GM21619 (cell line): ENCODE results near the gene DYNLT2B.
"Not testable (repeated sequence)": the region's sequence is repeated elsewhere in the genome, so short reads cannot be mapped to it uniquely, and the experiment has no call there.

Experiments used
- ATAC-seq: cut with Tn5 transposase; IDR thresholded peaks from one replicate; pipeline ENCODE4 v1.9.1; 2021; ENCODE audit not compliant: unreplicated experiment

Gene DYNLT2B

GRCh38 chr3:196317687-196318467 lies at the start of gene DYNLT2B:
TSS of gene DYNLT2B (minus strand) at chr3:196318240. CDS start at chr3:196318152, 88 bp downstream.
- ATAC-seq = peak; percentile 83

GRCh38 chr3:196365736-196366135 lies 47.7 kb upstream of the DYNLT2B start:
- no peak for ATAC-seq

GRCh38 chr3:196360586-196360985 lies 42.5 kb upstream of the DYNLT2B start:
- no peak for ATAC-seq

- ATAC-seq = not testable (repeated sequence)
These were observed 40.5 kb upstream of the DYNLT2B start for GRCh38 chr3:196358540-196358939.

DNA sequence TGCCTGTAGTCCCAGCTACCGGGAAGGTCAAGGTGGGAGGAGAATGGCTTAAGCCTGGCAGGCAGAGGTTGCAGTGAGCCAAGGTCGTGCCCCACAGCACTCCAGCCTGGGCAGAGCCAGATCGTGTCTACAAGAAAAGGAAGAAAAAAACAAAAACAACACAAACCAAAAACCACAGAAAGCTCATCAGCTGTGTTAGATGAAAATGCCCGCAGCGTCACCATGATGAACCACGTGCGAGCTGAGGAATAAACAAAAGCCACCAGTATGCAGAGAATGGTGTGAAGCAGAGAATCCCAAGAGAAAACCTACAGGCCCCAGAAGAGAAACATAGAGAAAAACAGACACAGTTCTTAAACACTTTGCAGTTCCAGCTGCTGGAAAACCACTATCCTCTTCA lies 39.9 kb upstream of the DYNLT2B start:
- no peak for ATAC-seq

- no peak for ATAC-seq
These were observed 38.5 kb upstream of the DYNLT2B start for GRCh38 chr3:196356556-196356955.

- no peak for ATAC-seq
These were observed 37.6 kb upstream of the DYNLT2B start for GRCh38 chr3:196355668-196356067.

- ATAC-seq = no peak
These were observed 36.1 kb upstream of the DYNLT2B start for GRCh38 chr3:196354132-196354531.

GRCh38 chr3:196351541-196351940 lies 33.5 kb upstream of the DYNLT2B start:
- no peak for ATAC-seq

- ATAC-seq = no peak
These were observed 32.0 kb upstream of the DYNLT2B start for GRCh38 chr3:196350067-196350466.

DNA sequence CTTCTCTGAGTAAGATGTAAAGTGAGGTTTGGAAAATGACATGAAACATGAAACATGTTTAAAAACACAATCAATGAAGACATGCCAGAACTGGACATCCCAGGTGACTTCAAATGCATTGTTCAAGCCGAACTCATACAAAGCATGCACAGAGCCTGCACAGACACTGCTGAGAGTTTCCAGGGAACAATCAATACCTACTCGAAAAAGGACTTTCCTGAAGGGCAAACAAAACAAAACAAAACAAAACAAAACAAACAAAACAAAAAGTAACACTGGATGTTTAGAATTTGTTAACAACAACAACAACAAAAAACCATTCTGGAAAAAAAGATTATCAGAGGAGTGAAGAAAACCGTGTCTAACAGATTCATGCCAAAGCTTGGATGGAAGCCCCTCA lies 30.7 kb upstream of the DYNLT2B start:
- no peak for ATAC-seq

DNA sequence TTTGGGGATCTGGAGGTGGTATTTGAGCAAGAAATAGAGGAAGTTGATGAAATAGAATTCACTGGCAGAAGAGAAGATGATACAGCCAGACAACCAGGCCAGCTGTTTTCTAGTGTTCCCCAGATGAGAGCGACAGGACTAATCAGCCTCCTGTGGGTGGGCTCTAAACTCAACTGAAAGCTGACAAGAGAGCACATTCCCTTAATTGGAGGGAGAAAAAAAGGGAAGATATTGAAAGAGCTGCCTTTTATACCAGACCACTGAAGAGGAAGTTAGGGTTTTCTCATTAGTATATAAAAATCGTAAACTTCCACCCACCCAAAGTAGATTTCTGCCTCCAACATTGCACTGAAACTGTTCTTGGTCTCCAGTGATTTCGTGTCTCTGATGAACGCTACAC lies 26.6 kb upstream of the DYNLT2B start:
- ATAC-seq = no peak

DNA sequence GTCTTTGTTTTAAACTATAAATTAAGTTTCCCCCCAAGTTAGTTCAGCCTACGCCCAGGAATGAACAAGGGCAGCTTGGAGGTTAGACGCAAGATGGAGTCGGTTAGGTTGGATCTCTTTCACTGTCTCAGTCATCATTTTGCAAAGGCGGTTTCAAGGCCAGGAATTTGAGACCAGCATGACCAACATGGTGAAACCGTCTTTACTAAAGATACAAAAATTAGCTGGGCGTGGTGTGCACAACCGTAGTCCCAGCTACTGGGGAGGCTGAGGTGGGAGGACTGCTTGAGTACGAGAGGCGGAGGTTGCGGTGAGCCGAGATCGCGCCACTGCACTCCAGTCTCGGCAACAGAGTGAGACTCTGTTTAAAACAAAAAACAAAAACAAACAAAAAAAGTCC lies 25.9 kb upstream of the DYNLT2B start:
- ATAC-seq = not testable (repeated sequence)

- ATAC-seq = no peak
These were observed 23.1 kb upstream of the DYNLT2B start for GRCh38 chr3:196341137-196341536.

- ATAC-seq = no peak
These were observed 22.4 kb upstream of the DYNLT2B start for GRCh38 chr3:196340466-196340865.

DNA sequence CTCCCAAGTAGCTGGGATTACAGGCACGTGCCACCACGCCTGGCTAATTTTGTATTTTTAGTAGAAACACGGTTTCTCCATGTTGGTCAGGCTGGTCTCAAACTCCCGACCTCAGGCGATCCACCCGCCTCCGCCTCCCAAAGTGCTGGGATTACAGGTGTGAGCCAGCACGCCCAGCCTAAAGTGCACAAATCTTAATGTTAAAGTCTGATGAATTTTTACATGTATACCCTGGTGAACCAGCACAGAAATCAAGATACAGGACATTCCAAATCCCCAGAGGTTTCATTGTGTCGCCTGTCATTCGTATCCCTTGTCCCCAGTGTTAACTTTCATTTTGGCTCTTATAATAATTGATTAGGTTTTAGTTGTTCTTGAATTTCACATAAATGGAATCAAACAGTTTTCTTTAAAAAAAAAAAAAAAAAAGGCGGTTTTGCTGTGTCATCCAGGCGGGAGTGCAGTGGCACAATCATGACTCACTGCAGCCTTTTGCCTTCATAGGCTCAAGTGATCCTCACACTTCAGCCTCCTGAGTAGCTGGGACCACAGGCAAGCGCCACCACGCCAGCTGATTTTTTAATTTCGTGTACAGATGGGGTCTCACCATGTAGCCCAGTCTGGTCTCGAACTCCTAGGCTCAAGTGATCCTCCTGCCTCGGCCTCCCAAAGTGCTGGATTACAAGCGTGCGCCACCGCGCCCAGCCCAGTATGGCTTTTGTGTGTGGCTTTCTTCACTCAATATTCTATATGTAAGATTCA lies 21.6 kb upstream of the DYNLT2B start:
- ATAC-seq = no peak

DNA sequence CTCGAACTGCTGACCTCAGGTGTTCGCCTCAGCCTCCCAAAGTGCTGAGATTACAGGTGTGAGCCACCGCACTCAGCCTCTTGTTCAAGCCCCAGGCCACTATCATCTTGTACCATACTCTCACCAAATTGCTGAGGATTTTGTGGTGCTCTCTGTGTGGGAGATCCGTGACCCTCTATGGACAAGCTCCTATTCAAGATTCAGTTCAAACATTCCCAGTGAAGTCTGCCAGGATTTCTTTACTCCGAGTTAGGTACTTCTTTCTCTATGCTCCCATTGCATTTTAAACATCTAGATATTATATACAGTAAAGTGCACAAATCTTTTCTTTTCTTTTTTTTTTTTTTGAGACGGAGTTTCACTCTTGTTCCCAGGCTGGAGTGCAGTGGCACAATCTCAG lies 21.0 kb upstream of the DYNLT2B start:
- no peak for ATAC-seq

GRCh38 chr3:196336319-196337145 lies 18.5 kb upstream of the DYNLT2B start:
- no peak for ATAC-seq

DNA sequence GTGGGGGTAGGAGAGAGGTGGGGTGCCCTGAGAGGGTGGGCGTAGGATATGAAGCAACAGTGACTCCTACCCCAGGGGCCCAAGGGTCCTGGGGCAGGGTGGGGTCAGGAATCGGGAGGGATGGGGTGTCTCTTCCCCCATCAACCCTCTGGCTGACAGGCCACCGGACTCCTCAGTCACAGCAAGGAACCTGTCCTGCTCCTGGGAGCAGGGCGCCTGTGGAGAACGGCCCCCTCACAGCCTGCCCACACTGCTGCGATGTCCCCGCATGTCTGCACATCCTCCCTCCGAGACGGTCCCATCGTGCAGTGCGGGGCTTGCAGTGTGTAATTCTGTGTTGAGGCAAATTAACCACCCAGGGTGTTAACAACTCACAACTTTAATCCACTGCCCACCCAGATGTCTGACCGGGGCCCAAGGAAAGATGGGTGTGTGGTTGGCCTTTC lies 17.5 kb upstream of the DYNLT2B start:
- ATAC-seq = no peak

DNA sequence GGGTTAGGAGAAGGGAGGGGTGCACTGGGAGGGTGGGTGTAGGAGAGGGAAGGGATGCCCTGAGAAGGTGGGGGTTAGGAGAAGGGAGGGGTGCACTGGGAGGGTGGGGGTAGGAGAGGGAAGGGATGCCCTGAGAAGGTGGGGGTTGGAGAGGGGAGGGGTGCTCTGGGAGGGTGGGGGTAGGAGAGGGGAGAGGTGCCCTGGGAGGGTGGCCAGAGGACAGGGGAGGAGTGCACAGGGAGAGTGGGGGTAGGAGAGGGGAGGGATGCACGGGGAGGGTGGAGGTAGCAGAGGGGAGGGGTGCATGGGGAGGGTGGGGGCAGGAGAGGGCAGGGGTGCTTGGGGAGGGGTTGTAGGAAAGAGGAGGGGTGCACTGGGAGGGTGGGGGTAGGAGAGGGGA lies 16.9 kb upstream of the DYNLT2B start:
- no peak for ATAC-seq

DNA sequence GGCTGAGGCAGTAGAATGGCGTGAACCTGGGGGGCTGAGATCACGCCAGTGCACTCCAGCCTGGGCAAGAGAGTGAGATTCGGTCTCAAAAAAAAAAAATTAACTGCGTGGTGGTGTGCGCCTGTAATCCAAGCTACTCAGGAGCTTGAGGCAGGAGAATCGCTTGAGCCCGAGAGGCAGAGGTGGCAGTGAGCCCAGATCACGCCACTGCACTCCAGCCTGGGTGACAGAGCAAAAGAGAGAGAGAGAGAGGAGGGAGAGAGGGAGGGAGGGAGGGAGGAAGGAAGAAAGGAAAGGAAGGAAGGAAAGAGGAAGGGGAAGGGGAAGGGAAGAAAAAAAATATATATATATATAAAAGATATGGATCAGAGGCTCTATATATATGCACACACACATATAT lies 14.1 kb upstream of the DYNLT2B start:
- ATAC-seq = no peak
